Measurements from ENCODE around the gene TMED4.

The TMED4 gene

DNA sequence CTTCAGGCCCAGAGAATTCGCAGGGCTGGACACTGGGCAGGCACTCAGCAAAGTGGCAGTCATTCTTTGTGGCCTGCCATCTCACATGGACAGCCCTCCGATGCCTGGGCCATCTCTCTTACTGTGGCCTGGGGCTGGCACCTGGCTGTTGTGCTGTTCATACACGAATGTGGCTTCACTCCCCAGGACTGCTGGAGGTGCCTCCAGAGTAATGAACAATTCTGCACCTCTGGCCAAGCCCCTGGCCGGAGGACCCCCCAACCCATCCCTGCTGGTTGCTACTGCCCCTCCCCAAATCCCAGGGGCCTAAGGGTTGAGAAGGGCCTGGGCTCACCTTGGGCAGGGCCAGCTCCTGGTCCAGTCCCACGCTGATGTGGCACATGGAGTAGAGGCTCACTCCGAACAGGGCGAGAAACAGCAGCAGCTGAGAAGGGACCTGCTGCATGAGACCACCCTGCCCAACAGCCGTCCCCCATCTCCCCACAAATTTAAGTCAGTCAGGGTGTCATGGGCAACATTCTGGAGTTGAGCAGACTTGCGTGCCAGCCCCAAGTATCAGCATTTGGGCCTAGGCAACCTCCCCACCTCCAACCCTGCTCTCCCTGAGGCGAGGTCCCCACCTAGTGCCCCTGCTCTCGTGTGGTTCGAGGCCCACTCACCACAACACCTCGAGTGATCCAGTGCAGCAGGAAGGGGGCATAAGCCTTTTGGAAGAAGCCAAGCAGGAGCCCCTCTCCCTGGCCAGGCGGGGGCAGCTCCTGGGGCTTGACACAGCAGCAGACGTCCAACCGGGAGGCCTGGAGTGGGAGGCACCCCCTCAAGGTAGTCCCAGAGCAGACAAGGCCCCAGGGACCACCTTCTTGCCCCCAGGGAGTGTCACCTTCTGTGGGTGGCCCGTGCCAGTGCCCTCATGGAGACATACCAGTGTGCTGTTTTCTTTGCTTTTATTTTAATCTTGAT is 50.3 kb downstream of the TMED4 start:
- H3K4me3 ChIP-seq (ENCODE audit: low read depth, low read length) = no peak overlapping the region
- no peak overlapping the region for H2AFZ ChIP-seq (ENCODE audit: low read length, unreplicated experiment)
- no peaks in the 10 kb centered on the region for H3K4me1 ChIP-seq (ENCODE audit: control insufficient read depth, insufficient read depth, low read length, unreplicated experiment)
- no peaks in the 10 kb centered on the region for H3K36me3 ChIP-seq (ENCODE audit: insufficient read depth, low read length)
- H3K79me2 ChIP-seq (ENCODE audit: control insufficient read depth, insufficient read depth, low read length, unreplicated experiment) = no peaks in the 10 kb centered on the region
- H3K27ac ChIP-seq (ENCODE audit: low read depth, low read length) = no peak overlapping the region
- H3K27me3 ChIP-seq (ENCODE audit: insufficient read depth, low read length) = no peaks in the 10 kb centered on the region

DNA sequence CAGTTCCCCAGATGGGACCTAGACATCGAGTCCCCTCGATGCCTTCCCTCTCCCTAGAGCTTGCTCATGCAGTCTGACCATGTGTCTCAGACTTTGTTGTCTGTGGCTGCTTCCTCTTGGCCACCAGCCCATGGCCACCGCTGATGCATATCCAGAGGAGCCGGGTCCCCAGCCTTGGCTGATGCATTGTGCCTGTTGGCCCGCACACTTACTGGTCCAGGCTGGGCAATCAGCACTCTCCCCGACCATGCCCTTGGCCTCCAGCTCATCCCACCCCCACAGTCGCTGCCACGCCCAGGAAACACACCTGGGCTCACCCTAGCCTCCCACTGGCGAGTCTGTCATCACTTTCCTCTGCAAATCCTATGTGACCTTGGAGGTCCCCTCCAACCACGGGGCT is 51.0 kb downstream of the TMED4 start:
- Histone ChIP-seq H3K36me3 (ENCODE audit: insufficient read depth, low read length) (no peaks in the 10 kb centered on the region), H3K4me1 (ENCODE audit: control insufficient read depth, insufficient read depth, low read length, unreplicated experiment) (no peaks in the 10 kb centered on the region), H3K27me3 (ENCODE audit: insufficient read depth, low read length) (no peaks in the 10 kb centered on the region), H2AFZ (ENCODE audit: low read length, unreplicated experiment) (no peak overlapping the region), H3K27ac (ENCODE audit: low read depth, low read length) (no peak overlapping the region), H3K79me2 (ENCODE audit: control insufficient read depth, insufficient read depth, low read length, unreplicated experiment) (no peaks in the 10 kb centered on the region), H3K4me3 (ENCODE audit: low read depth, low read length) (no peak overlapping the region)

Data from ACC112 (cell line).